Myocyte (in vitro differentiated cells): Measurements from ENCODE around the gene RPS6KL1. TPM values are rescaled to one million over a fixed set of nuclear protein-coding genes. Genes with fewer than 3 reads are reported as not detected.

Experiments
- DNase-seq: peaks from one replicate; pipeline ENCODE4 v3.0.0-alpha.2; 2012; ENCODE audit warnings: low read depth
- total RNA-seq: library from RNA; depleted of rRNA; stranded (reverse); fragments of >200 nt; gene quantifications from 2 replicates; pipeline ENCODE4 v1.2.3, GENCODE V29; 2014

The RPS6KL1 gene
- total RNA-seq, 1 donor from 2014 or later = 17.1 TPM

- DNase-seq = peak; percentile 84
Observed at GRCh38 chr14:74913986-74914573, 9.0 kb downstream of the RPS6KL1 start.

DNA sequence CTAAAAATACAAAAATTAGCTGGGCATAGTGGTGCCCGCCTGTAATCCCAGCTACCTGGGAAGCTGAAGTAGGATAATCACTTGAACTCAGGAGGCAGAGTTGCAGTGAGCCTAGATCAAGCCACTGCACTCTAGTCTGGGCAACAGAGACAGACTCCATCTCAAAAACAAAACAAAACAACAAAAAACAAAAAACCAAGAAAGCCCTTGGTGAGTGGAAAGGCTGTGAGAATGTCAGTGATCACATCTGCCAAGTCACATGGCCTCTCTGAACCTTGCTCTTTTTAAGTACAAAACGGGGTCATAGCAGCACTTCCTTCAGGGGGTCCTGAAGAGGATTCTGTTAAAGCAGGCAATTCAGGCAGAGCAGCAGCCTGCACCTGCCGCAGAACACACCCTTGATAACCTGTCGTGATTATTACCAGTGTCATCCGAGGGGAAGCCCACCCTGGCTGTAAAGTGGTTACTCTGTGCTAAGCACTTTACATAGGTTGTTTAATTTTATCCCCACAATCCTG, 9.6 kb downstream of the RPS6KL1 start:
- DNase-seq = no peak

GRCh38 chr14:74912801-74913200, 10.3 kb downstream of the RPS6KL1 start:
- DNase-seq = no peak

DNA sequence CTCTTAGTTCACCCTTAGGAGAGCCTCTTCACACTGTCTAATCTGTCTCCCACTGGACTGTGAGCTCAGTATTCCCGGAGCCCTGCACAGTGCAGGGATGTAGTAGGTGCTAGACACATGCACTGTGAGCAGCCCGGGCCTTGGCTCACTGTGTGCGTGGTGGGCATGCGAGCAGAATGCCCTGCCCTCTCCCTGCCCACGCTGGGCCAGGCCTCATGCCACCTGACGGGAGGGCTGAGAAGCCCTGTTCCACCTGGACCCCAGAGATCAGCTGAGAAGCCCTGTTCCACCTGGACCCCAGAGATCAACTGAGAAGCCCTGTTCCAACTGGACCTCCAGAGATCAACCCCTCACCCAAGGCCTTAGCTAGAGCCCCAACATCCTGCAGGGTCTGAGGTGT, 10.9 kb downstream of the RPS6KL1 start:
- DNase-seq = no peak

GRCh38 chr14:74911704-74912103, 11.4 kb downstream of the RPS6KL1 start:
- no peak for DNase-seq

DNA sequence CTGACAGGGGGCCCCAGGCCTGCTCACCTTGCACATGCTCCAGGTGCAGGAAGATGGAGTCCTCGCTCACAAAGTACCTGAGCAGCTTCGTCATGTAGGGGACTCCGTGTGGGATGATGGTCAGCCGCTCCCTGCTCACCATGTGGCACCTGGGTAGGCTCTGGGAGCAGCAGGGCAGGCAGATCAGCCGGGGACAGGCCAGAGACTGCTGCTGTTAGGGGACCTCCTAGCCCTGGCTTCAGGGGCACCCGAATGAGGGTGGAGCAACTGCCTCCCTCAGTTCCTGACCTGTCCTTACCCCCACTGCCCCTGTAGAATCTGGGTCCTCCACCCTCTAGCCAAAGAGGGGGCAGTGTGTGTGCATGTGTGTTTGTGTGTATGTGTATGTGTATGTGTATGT, 11.8 kb downstream of the RPS6KL1 start:
- DNase-seq = no peak

DNA sequence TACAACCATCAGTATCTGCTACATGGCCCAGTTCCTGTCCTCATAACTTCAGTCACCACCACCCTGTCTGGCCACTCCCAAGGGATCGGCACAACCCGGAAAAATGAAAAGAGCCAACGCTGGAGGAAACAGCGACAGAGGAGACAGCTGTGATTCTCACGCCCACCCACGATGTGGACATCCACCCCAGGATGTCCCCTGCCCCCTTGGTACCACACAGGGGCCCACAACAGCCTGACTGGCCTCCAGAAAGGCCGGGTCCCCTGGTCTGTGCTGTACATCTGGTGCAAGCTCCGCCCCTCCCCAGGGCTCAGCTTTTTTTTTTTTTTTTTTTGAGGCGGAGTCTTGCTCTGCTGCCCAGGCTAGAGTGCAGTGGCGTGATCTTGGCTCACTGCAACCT, 12.5 kb downstream of the RPS6KL1 start:
- no peak for DNase-seq

DNA sequence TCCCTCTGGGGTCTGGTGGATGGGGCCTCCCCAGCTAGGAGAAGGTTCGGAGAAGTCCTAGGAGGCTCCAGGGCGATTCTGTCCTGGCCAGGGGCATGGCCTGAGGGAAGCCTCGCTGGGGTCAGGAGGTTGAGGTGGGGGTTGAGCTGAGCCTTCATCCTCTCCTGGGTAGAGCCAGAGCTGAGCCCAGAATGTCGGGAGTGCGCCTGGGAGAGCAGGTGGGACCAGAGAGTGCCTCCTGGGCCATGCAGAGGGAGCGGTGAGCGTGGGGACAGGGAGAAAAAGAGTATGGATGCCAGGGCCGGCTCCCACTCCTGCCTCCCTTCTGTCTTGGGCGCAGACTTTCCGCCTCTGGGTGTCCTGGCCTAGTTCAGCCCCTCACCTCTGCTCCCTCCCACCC, 13.1 kb downstream of the RPS6KL1 start:
- DNase-seq = no peak

GRCh38 chr14:74909501-74909900, 13.6 kb downstream of the RPS6KL1 start:
- DNase-seq = no peak

DNA sequence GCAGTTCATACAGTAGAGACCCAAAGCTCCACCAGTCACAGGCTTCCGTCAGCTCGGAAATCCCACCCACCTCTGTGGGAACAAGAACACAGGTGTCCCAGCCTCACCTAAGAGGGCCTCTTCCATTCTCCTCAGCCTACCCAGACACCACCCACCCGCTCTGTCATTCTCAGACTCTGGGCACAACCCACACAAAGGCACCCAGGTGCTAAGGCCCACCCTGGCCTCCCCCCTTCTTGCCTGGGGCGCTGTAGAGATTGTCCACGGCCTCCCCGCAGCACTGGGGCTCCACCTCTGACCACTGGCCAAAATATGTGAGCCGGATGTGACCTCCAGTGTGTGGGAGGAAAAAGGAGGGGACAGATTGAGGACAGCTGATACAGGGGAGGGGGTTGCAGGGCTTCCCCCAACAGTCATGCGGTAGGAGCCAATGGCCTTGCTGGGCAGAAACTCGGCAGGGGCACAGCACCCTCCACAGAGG, 14.2 kb downstream of the RPS6KL1 start:
- DNase-seq = no peak

DNA sequence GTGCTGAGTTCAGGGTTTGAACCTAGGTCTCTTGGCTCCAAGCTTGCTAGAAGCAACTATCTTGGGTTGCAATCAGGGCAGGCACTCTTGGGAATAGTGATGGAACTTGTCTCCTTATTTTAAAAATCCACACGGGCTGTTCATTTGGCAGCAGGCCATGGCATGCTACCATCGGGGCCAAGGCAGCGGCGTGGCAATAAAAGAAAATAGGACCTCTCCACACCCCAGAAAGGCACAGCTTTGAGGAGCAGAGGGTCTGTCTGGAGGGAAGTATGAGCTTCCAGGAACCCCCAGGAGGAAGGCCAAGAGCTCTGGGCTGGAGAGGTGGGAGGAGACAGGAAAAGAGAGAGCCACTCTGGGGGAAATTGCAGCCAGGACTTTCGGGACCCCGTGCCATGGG, 15.3 kb downstream of the RPS6KL1 start:
- no peak for DNase-seq

DNA sequence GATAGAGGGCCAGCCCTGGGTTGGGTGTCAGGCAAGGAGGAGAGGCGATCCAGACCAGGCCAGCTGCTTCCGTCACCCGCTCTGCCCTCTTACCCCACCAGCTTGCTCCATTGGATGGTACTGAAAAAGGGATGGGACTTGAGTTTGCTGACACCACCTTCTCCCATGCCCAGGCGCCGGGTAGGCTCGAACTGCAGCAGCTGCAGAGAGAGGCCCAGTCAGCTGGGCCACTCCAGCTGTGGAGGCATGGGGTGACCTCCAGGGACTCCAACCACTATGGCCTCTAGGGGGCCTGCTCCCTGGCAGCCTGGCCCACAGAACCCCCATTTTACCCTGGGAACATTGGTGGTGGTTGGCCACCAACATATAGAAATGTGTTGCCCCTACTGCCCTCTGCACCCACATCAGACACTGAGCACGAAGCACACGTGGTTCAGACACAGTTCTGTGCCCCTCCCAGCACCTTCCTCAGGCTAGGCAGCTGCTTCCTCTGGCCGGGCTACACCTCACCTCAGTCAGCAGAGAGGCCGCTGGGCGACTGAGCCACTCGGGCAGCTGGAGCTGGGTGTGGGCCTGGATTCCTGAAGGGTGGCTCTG, 16.0 kb downstream of the RPS6KL1 start:
- peak; percentile 75 for DNase-seq

GRCh38 chr14:74905595-74906142, 17.4 kb downstream of the RPS6KL1 start:
- DNase-seq = peak; percentile 70

GRCh38 chr14:74904635-74905503, 18.2 kb downstream of the RPS6KL1 start:
- DNase-seq = no peak

- no peak for DNase-seq
Observed at GRCh38 chr14:74902941-74903705, 19.9 kb downstream of the RPS6KL1 start.

- DNase-seq = no peak
Observed at GRCh38 chr14:74898694-74899093, 24.4 kb downstream of the RPS6KL1 start.

- DNase-seq = no peak
Observed at GRCh38 chr14:74898083-74898482, 25.0 kb downstream of the RPS6KL1 start.

DNA sequence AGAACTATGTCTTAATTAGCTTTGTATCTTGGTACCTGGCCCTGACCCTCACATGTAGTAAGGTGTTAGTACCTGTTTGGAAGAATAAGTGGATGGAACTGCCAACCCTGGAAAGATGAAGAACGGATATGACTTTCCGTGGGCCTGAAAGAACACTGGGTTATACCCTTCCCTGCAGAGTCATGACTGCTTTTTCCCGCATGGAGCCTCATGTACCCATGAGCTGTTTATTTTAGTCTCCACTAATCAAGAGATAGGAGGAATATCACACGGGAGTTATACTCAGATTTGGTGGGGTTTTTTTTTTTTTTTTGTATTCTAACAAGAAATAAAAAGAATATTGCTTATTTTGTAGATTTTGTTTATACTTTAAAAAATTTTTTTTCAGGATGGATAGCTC, 25.4 kb downstream of the RPS6KL1 start:
- no peak for DNase-seq

DNA sequence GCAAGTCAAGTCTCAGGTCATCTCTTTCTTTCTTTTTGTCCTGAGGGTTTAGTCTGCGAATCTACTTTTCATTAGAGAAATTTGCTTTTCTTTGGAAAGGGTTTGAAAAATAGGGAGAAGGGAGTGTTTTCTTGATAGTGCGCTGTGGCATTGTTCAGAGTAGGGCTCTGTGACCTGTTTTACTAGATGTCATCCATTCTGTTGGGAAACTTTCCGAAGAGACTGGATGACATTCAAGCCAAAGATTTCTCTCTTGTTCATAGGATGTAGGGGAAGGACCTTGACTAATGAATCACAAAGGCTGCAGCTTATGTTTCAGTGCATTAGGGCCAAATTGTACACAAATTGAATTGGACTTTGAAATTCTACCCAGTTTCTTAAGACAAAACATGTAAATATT, 26.7 kb downstream of the RPS6KL1 start:
- DNase-seq = no peak

GRCh38 chr14:74893614-74894091, 29.4 kb downstream of the RPS6KL1 start:
- no peak for DNase-seq

DNA sequence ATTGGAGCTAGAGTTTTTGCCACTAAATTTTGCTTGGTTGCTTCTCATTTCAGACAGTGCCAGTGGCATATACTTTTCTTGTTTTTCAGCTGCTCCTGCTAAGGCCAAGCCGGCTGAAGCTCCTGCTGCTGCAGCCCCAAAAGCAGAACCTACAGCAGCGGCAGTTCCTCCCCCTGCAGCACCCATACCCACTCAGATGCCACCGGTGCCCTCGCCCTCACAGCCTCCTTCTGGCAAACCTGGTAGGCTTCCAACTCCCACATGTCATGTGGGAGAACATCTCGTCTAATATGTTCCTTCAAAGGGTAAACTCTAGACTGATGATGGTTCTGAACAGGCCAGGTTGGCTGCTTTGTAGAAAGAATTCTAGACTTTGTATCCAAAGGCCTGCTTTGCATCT, 30.3 kb downstream of the RPS6KL1 start:
- no peak for DNase-seq
